Activated naive CD8-positive, alpha-beta T cell treated with anti-CD3 and anti-CD28 coated beads, Interleukin-2, amount 50 U/mL, for 24 hours (primary cell): ENCODE results near the gene DHRS3.
"Not testable (repeated sequence)": the region's sequence is repeated elsewhere in the genome, so short reads cannot be mapped to it uniquely, and the experiment has no call there.

Experiments used
- ATAC-seq: fragments of 150-1000 bp; cut with Tn5 transposase; one replicate; pipeline ENCODE4 v1.10.0; 2021
- DNase-seq: peaks from one replicate; pipeline ENCODE4 v3.0.0; 2021
- H3K27ac Mint-ChIP-seq: one replicate; pipeline ENCODE4 v1.8.0; 2021; ENCODE audit warnings: mild to moderate bottlenecking, mixed read lengths
- H3K27me3 Mint-ChIP-seq: one replicate; pipeline ENCODE4 v1.8.0; 2021; ENCODE audit warnings: mixed read lengths
- H3K36me3 Mint-ChIP-seq: one replicate; pipeline ENCODE4 v1.8.0; 2021; ENCODE audit warnings: low read depth, mixed read lengths
- H3K4me1 Mint-ChIP-seq: one replicate; pipeline ENCODE4 v1.8.0; 2021; ENCODE audit warnings: mixed read lengths
- H3K4me3 Mint-ChIP-seq: one replicate; pipeline ENCODE4 v1.8.0; 2021; ENCODE audit warnings: mild to moderate bottlenecking, moderate library complexity, mixed read lengths
- H3K9me3 Mint-ChIP-seq: one replicate; pipeline ENCODE4 v1.8.0; 2021; ENCODE audit warnings: mixed read lengths

DHRS3 gene

DNA sequence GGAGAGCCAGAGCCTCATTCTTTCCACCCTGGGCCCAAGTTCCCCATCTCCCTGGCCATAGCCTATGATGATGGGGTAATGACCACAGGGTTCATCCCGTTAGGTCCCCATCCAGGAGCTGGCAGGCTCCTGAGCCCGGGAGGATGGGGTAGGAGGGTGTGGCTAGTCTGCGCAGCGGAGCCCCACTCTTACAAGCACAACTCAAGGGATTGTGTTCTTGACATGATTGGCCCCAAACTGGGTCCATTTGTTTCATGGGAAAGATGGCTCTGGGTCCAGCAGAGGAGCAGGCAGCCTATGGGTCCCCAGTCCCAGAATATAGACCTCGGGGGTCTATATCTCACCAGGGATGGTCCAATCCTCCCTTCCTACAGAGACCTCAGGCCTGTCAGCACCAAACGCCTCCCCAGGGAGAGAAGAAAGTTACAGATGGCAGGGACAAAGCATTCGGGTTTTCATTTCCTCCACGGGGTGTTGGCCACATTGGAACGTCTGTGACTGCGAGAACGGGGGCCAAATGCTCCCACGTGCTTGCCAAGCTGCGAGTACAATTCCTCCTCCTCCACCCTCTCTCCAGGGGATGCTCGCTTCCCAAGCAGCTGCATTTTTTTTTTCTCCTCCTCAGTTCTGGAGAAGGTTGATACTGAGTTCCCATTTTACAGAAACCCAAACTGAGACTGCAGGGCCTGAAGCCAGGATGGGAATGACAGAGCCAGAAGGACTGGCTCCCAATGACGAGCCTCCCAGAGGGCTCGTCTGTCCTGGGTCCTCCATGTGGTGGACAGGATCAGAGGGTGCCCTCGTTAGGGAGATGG, 71.0 kb downstream of the DHRS3 start:
- Mint-ChIP-seq H3K4me3 (no peak overlapping the region), H3K36me3 (no peaks in the 10 kb centered on the region), H3K27ac (no peak overlapping the region), H3K4me1 (peaks cover 20% of the 10 kb centered on the region), H3K27me3 (no peaks in the 10 kb centered on the region), H3K9me3 (no peaks in the 10 kb centered on the region)
- no peak for DNase-seq
- no peak for ATAC-seq

DNA sequence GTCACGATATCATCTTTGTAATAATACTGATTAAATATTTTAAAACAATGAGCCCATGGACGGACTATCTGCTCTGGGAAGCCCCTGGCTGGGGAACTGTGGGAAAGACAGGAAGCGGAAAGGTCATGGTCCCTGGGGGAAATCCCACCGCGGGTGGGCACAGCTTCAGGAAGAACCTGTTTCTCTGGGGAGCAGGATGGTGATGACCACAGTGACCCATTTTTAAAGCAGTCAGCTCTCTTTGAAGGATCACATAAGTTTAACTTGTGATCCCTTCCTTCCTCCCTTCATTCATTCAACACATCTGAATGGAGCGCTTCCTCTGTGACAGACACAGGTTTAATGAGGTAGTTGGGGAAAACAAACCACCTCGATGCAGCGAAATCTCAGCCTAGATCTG, 73.0 kb downstream of the DHRS3 start:
- Mint-ChIP-seq H3K27ac (peak overlapping the region; percentile 67), H3K27me3 (no peaks in the 10 kb centered on the region), H3K4me1 (peaks cover 16% of the 10 kb centered on the region), H3K9me3 (no peaks in the 10 kb centered on the region), H3K36me3 (no peaks in the 10 kb centered on the region), H3K4me3 (no peak overlapping the region)
- no peak for ATAC-seq
- peak; percentile 38 for DNase-seq

DNA sequence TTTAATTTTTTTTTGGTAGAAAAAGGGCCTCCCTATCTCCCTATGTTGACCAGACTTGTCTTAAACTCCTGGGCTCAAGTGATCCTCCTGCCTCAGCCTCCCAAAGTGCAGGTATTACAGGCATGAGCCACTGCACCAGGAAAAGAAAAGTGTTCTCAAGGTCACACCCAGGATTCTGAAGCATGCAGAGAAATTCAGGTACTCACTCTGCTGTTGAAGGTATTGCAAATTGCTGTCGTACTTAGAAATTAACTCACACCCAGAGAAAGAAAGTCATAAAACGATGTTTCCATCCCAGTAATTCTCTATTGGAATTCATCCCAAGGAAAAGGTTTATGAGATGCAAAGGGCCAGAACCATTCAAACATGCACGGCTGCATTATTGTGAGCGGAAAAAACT, 73.7 kb downstream of the DHRS3 start:
- ATAC-seq: no peak
- H3K4me1 Mint-ChIP-seq: peaks cover 12% of the 10 kb centered on the region
- no peaks in the 10 kb centered on the region for H3K27me3 Mint-ChIP-seq
- H3K36me3 Mint-ChIP-seq: no peaks in the 10 kb centered on the region
- DNase-seq: no peak
- no peaks in the 10 kb centered on the region for H3K9me3 Mint-ChIP-seq
- no peak overlapping the region for H3K4me3 Mint-ChIP-seq
- no peak overlapping the region for H3K27ac Mint-ChIP-seq

GRCh38 chr1:12543740-12544154, 74.3 kb downstream of the DHRS3 start:
- Mint-ChIP-seq H3K27ac (no peak overlapping the region), H3K27me3 (no peaks in the 10 kb centered on the region), H3K9me3 (no peaks in the 10 kb centered on the region), H3K4me3 (no peak overlapping the region), H3K36me3 (no peaks in the 10 kb centered on the region), H3K4me1 (peaks cover 12% of the 10 kb centered on the region)
- ATAC-seq (no peak), DNase-seq (no peak)

- Mint-ChIP-seq H3K36me3 (no peaks in the 10 kb centered on the region), H3K27ac (no peak overlapping the region), H3K9me3 (no peaks in the 10 kb centered on the region), H3K27me3 (no peaks in the 10 kb centered on the region), H3K4me3 (no peak overlapping the region), H3K4me1 (peaks cover 12% of the 10 kb centered on the region)
- ATAC-seq (no peak), DNase-seq (no peak)
These were observed 75.1 kb downstream of the DHRS3 start for GRCh38 chr1:12542616-12543592.

GRCh38 chr1:12542138-12542465, 75.9 kb downstream of the DHRS3 start:
- Mint-ChIP-seq H3K27ac (no peak overlapping the region), H3K36me3 (peaks cover 4% of the 10 kb centered on the region), H3K4me1 (peaks cover 11% of the 10 kb centered on the region), H3K4me3 (no peak overlapping the region), H3K9me3 (peaks cover 6% of the 10 kb centered on the region), H3K27me3 (no peaks in the 10 kb centered on the region)
- DNase-seq: no peak
- ATAC-seq: no peak

- no peak for DNase-seq
- Mint-ChIP-seq H3K36me3 (peaks cover 6% of the 10 kb centered on the region), H3K9me3 (peaks cover 10% of the 10 kb centered on the region), H3K27ac (no peak overlapping the region), H3K27me3 (no peaks in the 10 kb centered on the region), H3K4me1 (peaks cover 14% of the 10 kb centered on the region), H3K4me3 (no peak overlapping the region)
- no peak for ATAC-seq
These were observed 76.5 kb downstream of the DHRS3 start for GRCh38 chr1:12541274-12542137.

DNA sequence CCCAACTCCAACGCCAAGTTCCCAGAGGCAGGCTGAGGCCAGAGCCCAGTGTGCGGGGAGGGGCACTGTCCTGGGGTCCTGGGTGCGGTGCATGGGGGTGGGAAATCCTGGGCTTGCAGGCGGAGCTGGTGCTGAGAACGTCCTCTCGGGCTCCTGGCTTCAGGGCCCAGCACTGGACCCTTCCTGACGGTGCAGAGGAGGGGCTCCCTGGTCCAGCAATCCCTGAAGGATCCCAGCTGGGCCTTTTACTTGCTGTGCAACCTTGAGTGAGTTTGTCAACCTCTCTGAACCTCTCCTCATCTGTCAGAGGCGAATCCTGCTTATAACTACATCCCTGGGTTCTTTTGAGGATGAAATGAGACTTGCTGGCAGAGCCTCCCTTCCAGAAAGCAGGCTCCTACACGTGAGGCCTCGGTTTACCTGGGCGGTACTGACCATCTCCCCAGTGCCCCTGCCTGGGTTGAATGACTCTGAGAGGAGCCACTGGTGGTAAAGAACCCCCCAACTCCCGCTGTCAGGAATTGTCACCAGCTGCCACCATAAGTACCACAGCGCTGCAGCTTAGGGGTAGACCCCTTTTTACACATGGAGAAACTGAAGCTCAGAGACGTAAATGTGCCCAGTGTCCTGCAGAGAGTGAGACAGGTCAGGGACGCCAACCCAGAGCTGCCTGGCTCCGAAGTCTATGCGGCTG, 77.3 kb downstream of the DHRS3 start:
- H3K4me1 Mint-ChIP-seq: peaks cover 17% of the 10 kb centered on the region
- DNase-seq: no peak
- H3K36me3 Mint-ChIP-seq: peaks cover 11% of the 10 kb centered on the region

DNA sequence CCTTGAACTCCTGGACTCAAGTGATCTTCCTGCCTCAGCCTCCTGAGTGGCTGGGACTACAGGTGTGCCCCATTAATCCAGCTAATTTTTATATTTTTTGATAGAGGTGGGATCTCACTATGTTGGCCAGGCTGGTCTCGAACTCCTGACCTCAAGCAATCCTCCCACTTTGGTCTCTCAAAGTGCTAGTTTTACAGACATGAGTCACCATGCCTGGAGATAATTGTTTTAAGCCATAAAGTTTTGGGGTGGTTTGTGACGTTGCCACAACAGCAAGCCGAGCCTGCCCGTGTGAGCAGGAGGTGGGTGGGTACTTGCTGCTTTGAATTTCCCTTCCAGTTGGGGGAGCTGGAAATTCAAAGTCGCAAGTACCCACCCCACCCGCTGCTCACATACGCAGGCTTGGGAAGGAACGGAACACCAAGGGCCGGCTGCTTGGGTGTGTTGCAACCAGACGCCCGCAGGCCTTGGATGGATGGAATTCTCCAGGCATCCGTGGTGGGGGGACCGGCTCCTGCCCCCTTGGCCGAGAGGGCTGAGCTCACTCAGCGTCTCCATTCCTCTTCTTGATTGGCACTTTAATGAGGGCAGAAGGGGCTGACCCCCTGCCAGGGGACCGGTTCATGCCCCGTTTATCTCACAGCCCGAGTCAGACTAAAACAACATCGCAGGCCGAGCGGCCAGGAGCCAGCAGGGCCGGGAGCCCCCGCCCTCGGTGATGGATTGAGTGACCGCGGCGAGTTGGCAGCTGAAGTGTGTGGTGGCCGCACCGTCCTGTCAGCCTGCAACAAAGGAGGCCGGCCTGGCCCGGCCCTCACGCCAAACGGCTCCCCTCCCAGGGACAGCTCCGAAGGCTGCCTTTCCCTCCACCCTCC, 78.1 kb downstream of the DHRS3 start:
- H3K36me3 Mint-ChIP-seq: peaks cover 14% of the 10 kb centered on the region
- no peaks in the 10 kb centered on the region for H3K27me3 Mint-ChIP-seq
- no peak overlapping the region for H3K4me3 Mint-ChIP-seq
- H3K27ac Mint-ChIP-seq: no peak overlapping the region
- H3K4me1 Mint-ChIP-seq: peaks cover 14% of the 10 kb centered on the region
- ATAC-seq (no peak), DNase-seq (no peak)
- peaks cover 21% of the 10 kb centered on the region for H3K9me3 Mint-ChIP-seq

More for the DNA sequence above, 77.3 kb downstream of the DHRS3 start:
- H3K27ac Mint-ChIP-seq: no peak overlapping the region
- H3K27me3 Mint-ChIP-seq: no peaks in the 10 kb centered on the region
- no peak overlapping the region for H3K4me3 Mint-ChIP-seq
- H3K9me3 Mint-ChIP-seq: peaks cover 16% of the 10 kb centered on the region
- no peak for ATAC-seq

GRCh38 chr1:12539320-12539704, 78.7 kb downstream of the DHRS3 start:
- H3K27me3 Mint-ChIP-seq: no peaks in the 10 kb centered on the region
- H3K27ac Mint-ChIP-seq: no peak overlapping the region
- no peak overlapping the region for H3K4me3 Mint-ChIP-seq
- peaks cover 14% of the 10 kb centered on the region for H3K36me3 Mint-ChIP-seq
- H3K9me3 Mint-ChIP-seq: peaks cover 21% of the 10 kb centered on the region
- peaks cover 9% of the 10 kb centered on the region for H3K4me1 Mint-ChIP-seq
- no peak for DNase-seq
- ATAC-seq: no peak

GRCh38 chr1:12538536-12538935, 79.5 kb downstream of the DHRS3 start:
- peaks cover 14% of the 10 kb centered on the region for H3K36me3 Mint-ChIP-seq
- not testable (repeated sequence) for ATAC-seq

DNA sequence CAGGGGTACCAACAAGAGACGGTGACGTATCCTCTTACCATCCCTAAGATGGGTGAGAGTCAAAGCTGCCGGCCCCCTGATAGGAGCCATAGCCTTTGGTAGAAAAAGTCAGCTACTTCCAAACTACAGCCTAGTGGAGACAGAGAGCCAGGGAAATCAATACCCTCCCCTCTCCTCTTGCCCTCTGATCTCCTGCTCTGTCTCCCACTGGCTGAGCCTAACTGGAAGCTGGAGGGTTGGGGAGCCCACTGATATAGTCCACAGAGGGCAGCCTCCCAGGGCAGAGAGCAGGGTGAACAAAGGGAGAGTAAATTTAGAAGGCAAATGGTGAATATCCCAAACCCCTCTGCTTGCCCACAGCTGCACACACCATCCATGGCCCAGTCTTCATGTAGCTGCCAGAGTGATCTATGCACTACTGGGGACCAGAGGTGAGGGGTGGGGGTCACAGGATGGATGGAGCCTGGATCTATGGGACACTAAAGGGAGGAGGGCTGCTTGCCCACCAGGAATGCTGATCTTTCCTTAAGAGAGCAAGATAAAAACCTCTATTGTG, 80.0 kb downstream of the DHRS3 start:
- H3K4me3 Mint-ChIP-seq: no peak overlapping the region
- ATAC-seq (no peak), DNase-seq (no peak)
- no peaks in the 10 kb centered on the region for H3K27me3 Mint-ChIP-seq
- H3K9me3 Mint-ChIP-seq: peaks cover 21% of the 10 kb centered on the region
- no peak overlapping the region for H3K27ac Mint-ChIP-seq
- peaks cover 7% of the 10 kb centered on the region for H3K4me1 Mint-ChIP-seq
- H3K36me3 Mint-ChIP-seq: peaks cover 14% of the 10 kb centered on the region

More at GRCh38 chr1:12538536-12538935, 79.5 kb downstream of the DHRS3 start:
- H3K4me3 Mint-ChIP-seq, H3K27me3 Mint-ChIP-seq, DNase-seq, H3K4me1 Mint-ChIP-seq, H3K27ac Mint-ChIP-seq: not testable (repeated sequence)
- peaks cover 21% of the 10 kb centered on the region for H3K9me3 Mint-ChIP-seq

DNA sequence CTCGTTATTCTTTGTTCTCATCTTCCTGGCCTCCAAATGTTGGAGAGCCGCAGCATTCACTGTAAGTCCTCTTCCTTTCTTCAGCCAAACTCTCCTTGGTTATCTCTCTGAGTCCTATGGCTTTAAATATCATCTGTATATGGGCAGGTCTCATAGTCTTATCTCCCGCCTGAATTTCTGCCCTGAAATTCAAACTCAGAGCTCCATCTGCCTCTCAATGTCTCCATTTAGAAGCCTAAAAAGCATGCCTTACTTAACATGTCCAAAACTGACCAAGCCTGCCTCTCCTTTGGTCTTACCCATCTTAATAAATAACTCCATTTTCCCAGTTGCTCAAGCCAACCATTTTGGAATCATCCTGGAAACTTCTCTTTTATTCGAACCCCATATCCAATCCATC, 80.7 kb downstream of the DHRS3 start:
- H3K4me1 Mint-ChIP-seq: peaks cover 7% of the 10 kb centered on the region
- peaks cover 21% of the 10 kb centered on the region for H3K9me3 Mint-ChIP-seq
- no peak overlapping the region for H3K4me3 Mint-ChIP-seq
- H3K27me3 Mint-ChIP-seq: no peaks in the 10 kb centered on the region
- H3K27ac Mint-ChIP-seq: no peak overlapping the region
- H3K36me3 Mint-ChIP-seq: peaks cover 14% of the 10 kb centered on the region
- ATAC-seq (no peak), DNase-seq (no peak)
